ENCODE measurements around the gene LAGE3. TPM values are rescaled to one million over a fixed set of nuclear protein-coding genes. Genes with fewer than 3 reads are reported as not detected.

The LAGE3 gene
- total RNA-seq, 1 donor from 2014 or later, result 15.3 TPM

- Mint-ChIP-seq H3K27me3 (ENCODE audit: low read depth) (no peaks in the 10 kb centered on the region), H3K27ac (no peak overlapping the region), H3K36me3 (peaks cover 13% of the 10 kb centered on the region), H3K4me1 (peaks cover 9% of the 10 kb centered on the region), H3K4me3 (no peak overlapping the region), H3K9me3 (no peaks in the 10 kb centered on the region)
- DNase-seq (ENCODE audit: low spot score in 2 of 2, unreplicated experiment in 2 of 2), result no peak
- TF ChIP-seq CTCF (IDR thresholded peaks at IDR 0.05; ENCODE audit: unreplicated experiment), result no peak
Measured at GRCh38 chrX:154463611-154464220, 15.4 kb downstream of the LAGE3 start.

- Mint-ChIP-seq H3K9me3 (peaks cover 1% of the 10 kb centered on the region), H3K36me3 (peaks cover 13% of the 10 kb centered on the region), H3K27ac (no peak overlapping the region), H3K4me1 (peaks cover 9% of the 10 kb centered on the region), H3K27me3 (ENCODE audit: low read depth) (no peaks in the 10 kb centered on the region), H3K4me3 (no peak overlapping the region)
- no peak for TF ChIP-seq CTCF (IDR thresholded peaks at IDR 0.05; ENCODE audit: unreplicated experiment)
- no peak for DNase-seq (ENCODE audit: low spot score in 2 of 2, unreplicated experiment in 2 of 2)
Measured at GRCh38 chrX:154462396-154462795, 16.7 kb downstream of the LAGE3 start.

GRCh38 chrX:154460326-154460725 is 18.8 kb downstream of the LAGE3 start:
- Mint-ChIP-seq H3K27ac (no peak overlapping the region), H3K4me1 (peaks cover 9% of the 10 kb centered on the region), H3K36me3 (peaks cover 13% of the 10 kb centered on the region), H3K4me3 (peak overlapping the region; percentile 79), H3K27me3 (ENCODE audit: low read depth) (no peaks in the 10 kb centered on the region), H3K9me3 (peaks cover 4% of the 10 kb centered on the region)
- no peak for TF ChIP-seq CTCF (IDR thresholded peaks at IDR 0.05; ENCODE audit: unreplicated experiment)
- no peak for DNase-seq (ENCODE audit: low spot score in 2 of 2, unreplicated experiment in 2 of 2)

GRCh38 chrX:154459832-154460231 is 19.2 kb downstream of the LAGE3 start:
- Mint-ChIP-seq H3K9me3 (peaks cover 4% of the 10 kb centered on the region), H3K27ac (no peak overlapping the region), H3K36me3 (peaks cover 13% of the 10 kb centered on the region), H3K27me3 (ENCODE audit: low read depth) (no peaks in the 10 kb centered on the region), H3K4me3 (peak overlapping the region; percentile 79), H3K4me1 (peaks cover 9% of the 10 kb centered on the region)
- no peak for DNase-seq (ENCODE audit: low spot score in 2 of 2, unreplicated experiment in 2 of 2)
- TF ChIP-seq CTCF (IDR thresholded peaks at IDR 0.05; ENCODE audit: unreplicated experiment), result no peak

- H3K4me3 Mint-ChIP-seq, result peak overlapping the region; percentile 79
- no peak for DNase-seq (ENCODE audit: low spot score in 2 of 2, unreplicated experiment in 2 of 2)
- peaks cover 9% of the 10 kb centered on the region for H3K4me1 Mint-ChIP-seq
- H3K27me3 Mint-ChIP-seq (ENCODE audit: low read depth), result no peaks in the 10 kb centered on the region
- H3K27ac Mint-ChIP-seq, result peak overlapping the region; percentile 82
- TF ChIP-seq CTCF (IDR thresholded peaks at IDR 0.05; ENCODE audit: unreplicated experiment), result no peak
- peaks cover 4% of the 10 kb centered on the region for H3K9me3 Mint-ChIP-seq
- peaks cover 13% of the 10 kb centered on the region for H3K36me3 Mint-ChIP-seq
Measured at GRCh38 chrX:154458954-154459778, 19.9 kb downstream of the LAGE3 start.

Data from mesothelial cell of epicardium (in vitro differentiated cells).